Pulmonary artery endothelial cell (primary cell): ENCODE results near the gene HIRA. TPM values are rescaled to one million over a fixed set of nuclear protein-coding genes. Genes with fewer than 3 reads are reported as not detected.
"Not testable (repeated sequence)": the region's sequence is repeated elsewhere in the genome, so short reads cannot be mapped to it uniquely, and the experiment has no call there.

Experiments
- DNase-seq: peaks from one replicate; pipeline ENCODE4 v3.0.0-alpha.2; 2011; ENCODE audit warnings: low read depth, low spot score
- total RNA-seq: library from RNA; depleted of rRNA; stranded (reverse); fragments of >200 nt; gene quantifications from 2 replicates; pipeline ENCODE4 v1.2.3, GENCODE V29; 2014

HIRA gene
- total RNA-seq, 1 donor from 2014 or later, result 22.8 TPM

DNA sequence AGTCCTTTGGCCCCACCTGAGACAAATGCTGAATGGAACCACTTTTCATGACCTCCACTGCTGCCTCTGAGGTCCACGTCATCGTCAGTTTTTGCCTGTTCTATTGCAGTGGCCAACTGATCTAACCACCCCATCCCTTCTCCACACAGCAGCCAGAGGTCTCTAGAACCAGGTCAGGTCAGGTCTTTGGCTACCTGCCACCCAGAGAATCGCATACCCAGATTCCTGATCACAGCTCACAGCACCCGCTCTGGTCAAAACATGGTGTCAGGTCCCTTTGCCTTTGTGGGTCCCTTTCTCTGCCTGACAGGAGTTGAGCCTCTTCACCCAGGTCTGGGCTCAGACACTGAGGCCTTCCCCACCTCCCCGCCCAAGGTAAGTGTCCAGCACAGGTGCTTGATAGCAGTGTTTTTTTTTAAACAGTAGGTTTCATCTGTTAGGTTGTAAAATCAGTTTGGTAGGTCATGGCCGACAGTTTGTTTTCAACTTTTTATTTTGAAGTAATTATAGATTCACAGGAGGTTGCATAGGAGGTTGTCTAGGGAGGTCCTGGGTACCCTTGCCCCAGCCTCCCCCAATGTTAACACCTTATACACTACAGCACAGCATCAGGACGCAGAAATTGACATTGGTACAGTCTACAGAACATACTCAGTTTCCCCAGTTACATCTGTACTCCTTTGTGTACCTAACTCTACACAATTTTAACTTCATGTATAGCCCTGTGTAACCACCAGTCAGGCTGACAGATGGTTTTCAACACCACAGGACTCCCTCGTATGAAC is 9.1 kb upstream of the HIRA start:
- DNase-seq, result no peak

DNA sequence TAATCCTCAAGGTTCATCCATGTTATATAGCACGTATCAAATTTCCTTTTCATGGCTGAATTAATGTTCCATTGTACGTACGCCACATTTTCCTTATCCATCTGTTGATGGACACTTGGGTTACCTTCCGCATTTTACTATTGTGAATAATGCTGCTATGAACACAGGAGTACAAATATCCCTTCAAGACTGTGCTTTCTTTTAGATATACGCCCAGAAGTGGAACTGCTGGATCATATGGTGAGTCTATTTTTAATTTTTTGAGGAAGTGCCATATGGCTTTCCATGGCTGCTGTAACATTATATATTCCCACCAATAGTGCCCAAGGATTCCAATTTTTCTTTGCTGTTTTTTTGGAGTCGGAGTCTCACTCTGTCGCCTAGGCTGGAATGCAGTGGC is 6.8 kb upstream of the HIRA start:
- no peak for DNase-seq

DNA sequence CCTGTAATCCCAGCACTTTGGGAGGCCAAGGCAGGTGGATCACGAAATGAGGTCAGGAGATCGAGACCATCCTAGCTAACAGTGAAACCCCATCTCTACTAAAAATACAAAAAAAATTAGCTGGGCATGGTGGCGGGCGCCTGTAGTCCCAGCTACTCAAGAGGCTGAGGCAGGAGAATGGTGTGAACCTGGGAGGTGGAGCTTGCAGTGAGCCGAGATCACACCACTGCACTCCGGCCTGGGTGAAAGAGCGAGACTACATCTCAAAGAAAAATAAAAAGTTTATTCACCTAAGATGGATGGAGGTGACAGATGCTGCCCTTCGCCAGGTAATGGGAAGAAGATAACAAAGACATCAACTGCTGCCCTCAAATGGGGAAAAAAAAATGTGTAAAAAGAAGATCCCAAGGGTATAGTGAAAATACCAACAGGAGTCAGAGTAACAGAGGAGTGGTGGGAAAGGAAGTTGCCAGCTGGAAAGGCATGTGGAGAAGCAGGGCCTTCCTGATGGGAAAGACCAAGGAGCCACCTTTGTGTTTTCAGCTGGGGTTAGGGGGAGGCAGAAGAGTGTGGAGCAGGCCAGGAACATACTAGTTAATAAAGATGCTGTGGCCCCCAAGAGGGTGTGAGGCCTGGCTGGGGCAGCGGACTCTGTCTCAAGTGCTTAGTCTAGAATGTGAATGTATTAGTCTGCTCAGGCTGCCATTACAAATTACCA is 5.1 kb upstream of the HIRA start:
- DNase-seq, result not testable (repeated sequence)

DNA sequence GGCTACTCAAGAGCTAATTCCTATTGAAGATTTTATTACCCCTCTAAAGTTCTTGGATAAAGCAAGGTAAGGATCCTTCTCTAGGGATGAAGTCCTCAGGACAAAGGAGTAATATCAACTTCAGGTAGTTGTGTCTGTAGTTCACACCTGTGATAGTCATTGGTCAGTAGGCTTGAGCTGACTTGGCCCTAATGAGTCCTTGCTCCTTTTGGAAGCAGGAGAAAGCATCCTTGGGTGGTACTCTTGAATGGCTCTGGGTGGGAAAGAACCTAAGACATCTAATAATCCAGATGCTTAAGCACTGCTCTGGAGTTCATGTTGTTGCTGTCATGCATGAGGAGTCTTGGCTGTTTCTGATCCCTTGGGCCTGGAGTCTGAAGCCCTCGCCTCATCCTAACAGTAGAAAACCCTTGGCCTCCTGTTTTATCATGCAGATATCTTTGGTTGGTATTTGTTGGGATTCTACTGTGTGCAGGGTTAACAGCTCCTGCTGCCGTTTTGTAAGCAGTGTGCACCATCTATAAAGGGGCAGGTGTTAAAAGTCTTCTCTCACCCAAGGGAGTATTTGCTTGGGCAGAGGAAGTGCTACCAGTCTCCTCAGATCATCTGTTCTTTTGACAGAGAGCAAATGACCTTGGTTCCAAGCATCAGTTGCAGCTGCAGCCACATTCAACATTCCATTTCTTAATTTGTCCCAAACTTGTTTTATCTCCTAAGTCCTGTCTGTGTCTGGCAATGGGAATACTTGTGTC is 3.5 kb upstream of the HIRA start:
- DNase-seq, result no peak

DNA sequence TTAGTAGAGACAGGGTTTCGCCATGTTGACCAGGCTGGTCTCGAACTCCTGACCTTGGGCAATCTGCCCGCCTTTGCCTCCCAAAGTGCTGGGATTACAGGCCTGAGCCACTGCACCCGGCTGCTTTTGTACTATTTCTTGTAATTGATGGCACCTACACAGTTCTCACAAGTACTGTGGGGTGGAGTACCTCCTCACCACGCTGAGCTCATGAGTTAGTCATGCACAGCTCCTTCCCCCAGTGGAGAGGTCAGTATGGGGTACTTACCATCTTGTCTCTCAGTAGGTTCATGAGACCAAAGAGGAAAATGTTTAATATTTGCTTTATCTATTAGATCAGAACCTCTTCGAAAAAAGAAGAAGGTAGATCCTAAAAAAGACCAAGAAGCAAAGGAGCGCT is 2.9 kb upstream of the HIRA start:
- DNase-seq, result no peak

- DNase-seq, result peak; percentile 82
Measured at GRCh38 chr22:19432133-19432851, 759 bp upstream of the HIRA start, which contains the start of gene MRPL40. Gene MRPL40, plus strand, starts transcription at chr22:19432545. Its CDS starts 10 bp downstream, at chr22:19432555.

DNA sequence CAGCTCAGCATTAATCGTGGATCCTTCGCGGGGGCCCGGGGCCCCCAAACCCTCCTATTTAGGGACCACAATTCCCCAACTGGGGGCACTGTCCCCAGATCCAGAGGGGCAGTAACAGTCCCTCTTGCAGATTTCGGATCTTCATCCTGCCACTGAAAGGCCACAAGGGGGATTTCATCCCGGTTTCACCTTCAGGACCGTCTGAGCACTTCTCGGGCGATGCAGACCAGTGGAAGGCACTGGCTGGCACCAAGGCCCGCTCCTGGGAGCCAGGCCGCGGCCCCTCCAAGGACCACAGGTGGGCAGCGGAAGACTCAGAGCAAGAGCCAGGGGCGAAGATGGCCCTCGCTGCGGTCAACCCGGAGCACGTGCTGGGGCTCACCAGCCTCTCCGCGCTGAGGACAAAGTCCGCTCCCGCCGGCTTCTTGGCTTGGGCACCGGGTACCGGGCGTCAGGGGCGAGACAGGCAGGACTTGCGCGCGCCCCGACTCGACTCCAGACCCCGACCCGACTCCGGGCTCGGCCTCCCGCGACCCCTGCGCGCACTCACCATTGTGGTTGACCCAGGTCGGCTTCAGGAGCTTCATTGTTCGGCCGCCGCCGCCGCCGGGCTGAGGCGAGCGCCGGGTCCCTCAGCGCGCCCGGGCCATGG is 517 bp downstream of the HIRA start:
- DNase-seq, result no peak

DNA sequence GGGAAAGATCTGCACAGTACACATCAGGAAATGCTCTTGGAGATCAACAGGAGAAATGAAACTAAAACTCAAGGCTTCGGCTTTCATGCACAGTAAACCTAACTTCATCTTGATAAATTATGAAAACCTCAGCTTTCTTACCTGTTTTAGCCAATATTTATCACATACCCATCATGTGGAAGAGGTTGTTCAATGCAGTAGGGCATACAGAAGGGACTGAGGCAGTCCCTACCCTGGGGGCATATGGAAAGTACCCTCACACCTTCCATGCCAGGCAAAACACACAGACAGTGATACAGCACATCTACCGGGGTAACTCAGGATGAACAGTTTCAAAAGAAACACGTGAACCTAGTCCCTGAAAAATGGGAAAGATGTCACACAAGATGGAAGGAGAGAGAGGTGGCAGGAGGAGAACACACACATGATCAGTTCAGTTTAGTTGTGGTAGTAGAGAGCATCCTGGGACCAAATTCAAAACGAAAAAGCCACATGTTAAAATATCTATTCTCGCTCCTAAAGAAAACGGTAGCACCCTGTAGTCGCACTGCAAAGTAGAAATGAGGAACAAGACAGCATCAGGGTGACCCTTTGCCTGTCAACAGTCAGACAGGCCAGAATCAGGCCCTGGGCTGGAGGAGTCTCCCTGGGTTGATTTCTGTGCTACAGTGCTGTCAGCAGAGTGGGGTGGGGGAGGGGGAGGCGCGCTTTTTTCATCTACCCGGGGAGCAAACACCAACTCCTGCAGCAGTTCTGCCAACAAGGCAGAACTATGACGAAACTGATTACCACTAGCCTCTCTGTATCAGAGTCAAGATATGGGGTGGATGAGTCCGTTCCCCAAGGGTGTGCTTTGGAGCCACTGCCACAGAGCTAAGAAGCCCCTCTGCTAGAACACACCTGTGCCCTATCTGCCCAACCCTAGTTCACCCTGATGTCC is 1.3 kb downstream of the HIRA start:
- DNase-seq, result no peak

DNA sequence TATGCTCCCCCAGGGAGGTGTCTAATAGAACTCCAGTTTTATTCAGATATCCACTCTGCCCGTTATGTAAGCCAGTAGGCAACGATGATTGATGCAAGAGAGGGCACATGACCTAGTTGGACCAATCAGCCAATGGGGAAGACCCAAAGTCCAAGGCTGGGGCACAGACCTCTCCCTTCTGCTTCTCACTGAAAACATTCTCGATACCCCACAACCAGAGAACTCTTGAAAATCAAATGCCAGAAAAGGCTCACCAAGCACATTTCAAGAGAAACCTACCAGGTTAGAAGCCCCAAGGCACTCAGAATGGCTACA is 7.4 kb downstream of the HIRA start:
- DNase-seq, result no peak

DNA sequence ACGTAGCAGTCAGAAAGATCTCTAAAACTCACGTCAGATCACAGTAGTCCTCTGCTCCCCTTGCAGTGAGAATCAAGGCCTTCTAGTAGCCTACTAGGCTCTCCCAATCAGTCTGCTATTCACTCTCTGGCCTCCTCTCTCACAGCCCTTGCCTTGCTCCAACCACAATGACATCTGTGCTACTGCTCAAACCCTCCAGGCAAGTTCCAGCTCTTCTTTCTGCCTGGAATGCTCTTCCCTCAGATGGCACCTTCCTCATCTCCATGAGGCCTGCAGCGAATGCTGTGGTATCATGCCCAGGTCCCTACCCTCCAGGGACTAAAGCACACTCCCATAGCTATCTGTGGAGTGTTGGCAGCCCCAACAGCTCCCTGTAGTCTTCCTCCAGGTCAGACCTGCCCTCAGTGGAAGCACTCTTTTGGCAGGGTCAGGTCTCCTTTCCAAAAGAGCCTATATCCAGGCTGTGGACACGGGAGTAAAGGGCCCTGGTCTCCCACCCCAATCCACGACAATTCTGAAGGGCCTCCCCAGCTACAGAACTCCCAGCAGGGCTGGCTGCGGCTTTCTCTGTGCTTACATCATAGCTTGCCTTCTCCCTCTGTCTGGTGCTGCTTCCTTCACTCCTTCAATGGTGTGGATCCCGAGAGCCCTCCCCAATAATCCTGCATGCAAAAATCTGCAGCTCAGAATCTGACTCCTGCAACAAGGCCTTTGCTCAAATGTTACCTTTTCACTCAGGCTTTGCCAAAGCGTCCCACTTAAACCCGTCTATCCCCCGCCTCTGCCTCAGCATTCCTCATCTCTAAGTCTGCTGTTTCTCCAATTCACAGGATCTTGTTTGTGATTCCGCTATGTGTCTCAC is 8.9 kb downstream of the HIRA start:
- DNase-seq, result no peak

DNA sequence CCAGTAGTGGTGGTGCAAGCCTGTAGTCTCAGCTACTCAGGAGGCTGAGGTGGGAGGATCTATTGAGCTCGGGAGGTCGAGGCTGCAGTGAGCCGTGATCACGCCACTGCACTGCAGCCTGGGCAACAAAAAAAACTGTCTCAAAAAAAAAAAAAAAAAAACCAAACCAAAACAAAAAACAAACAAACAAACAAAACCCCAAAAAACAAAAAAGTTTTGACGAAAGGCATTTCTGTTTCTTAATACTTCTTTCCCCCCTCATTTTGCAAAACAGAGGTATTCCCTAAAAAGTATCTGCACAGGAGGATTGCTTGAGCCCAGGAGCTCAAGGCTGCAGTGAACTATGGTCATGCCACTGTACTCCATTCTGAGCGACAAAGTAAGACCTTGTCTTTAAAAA is 11.2 kb downstream of the HIRA start:
- DNase-seq, result no peak

- no peak for DNase-seq
Measured at GRCh38 chr22:19419464-19420178, 11.9 kb downstream of the HIRA start.

- DNase-seq, result no peak
Measured at GRCh38 chr22:19419086-19419463, 12.5 kb downstream of the HIRA start.

- no peak for DNase-seq
Measured at GRCh38 chr22:19412923-19413322, 18.6 kb downstream of the HIRA start.

- no peak for DNase-seq
Measured at GRCh38 chr22:19412478-19412877, 19.1 kb downstream of the HIRA start.

GRCh38 chr22:19411690-19412045 is 19.9 kb downstream of the HIRA start:
- no peak for DNase-seq

DNA sequence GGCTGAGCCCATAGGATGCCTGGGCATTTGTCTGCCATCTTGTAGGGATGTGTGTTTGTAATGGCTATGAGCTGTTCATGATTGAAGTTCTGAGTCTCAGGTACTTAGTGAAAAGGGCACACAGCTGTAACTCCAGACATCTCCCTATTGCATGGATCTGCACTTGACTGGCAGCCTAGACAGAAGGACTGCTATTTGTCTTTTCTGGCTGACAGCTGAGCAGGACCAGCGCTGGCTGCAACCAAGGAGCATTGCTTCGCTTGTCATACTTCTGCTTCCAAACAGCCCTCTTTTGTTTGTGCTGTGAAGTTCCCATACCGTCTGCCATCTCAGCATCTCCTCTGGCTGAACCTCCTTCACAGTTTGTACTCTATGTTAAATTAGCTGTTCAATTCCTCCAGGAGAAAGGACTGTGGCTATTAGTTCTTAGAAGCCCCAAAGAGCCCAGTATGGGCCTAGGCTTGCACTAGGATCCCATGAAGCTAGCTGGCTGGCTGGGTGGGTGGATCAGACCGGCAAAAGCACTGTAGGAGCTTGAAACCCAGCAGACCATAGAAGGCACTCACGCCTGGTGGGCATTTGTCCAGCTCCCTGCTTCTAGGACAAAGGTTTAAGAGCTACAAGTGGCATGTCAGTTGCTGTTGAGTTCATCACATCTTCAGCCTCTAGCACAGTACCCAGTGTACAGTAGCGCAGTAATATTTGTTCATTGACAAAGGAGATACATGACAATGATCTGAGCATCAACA is 20.4 kb downstream of the HIRA start:
- DNase-seq, result no peak
